Retinal pigment epithelial cell (primary cell): ENCODE results near the gene OR1J1.

Source experiments
- DNase-seq: peaks from one replicate; pipeline ENCODE4 v3.0.0-alpha.2; 2010; ENCODE audit warnings: low read depth
- H3K4me3 ChIP-seq: 2 replicates; pipeline ENCODE4 v1.5.1; 2011; ENCODE audit warnings: mild to moderate bottlenecking, low read length, control low read depth, moderate library complexity
- CTCF ChIP-seq: conservative IDR thresholded peaks from 2 replicates; pipeline ENCODE4 v1.5.1; 2011; ENCODE audit warnings: low read depth, low read length, control low read depth, inconsistent platforms

The OR1J1 gene

GRCh38 chr9:122446819-122447484, 30.8 kb downstream of the OR1J1 start:
- TF ChIP-seq CTCF: no peak
- no peak for DNase-seq
- H3K4me3 ChIP-seq: no peak overlapping the region

GRCh38 chr9:122445155-122445749, 32.5 kb downstream of the OR1J1 start:
- no peak overlapping the region for H3K4me3 ChIP-seq
- TF ChIP-seq CTCF: no peak
- no peak for DNase-seq

GRCh38 chr9:122444041-122444733, 33.5 kb downstream of the OR1J1 start:
- no peak for TF ChIP-seq CTCF
- H3K4me3 ChIP-seq: no peak overlapping the region
- DNase-seq: no peak

DNA sequence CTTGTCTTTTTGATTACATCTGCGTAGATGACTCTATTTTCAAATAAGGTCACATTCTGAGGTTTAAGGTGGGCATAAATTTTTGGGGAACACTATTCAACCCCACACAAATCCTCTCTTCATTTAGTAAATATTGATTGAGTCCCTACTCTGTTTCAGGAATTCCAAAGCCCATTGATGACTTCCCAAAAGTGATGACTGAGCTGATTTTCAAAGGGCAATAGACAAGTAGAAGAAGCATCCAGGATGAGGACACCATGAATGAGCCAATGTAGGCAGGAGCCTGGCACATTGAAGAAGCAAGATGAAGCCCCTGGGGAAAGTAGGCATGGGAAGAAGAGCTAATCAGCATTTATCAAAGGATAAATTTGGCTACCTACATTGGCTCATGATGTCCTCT, 35.2 kb downstream of the OR1J1 start:
- no peak overlapping the region for H3K4me3 ChIP-seq
- no peak for TF ChIP-seq CTCF
- DNase-seq: no peak
